ENCODE results near the gene PER1.

PER1 gene

GRCh38 chr17:8140065-8141029 is 11.9 kb downstream of the PER1 start:
- no peak for DNase-seq

GRCh38 chr17:8138672-8139371 is 13.4 kb downstream of the PER1 start:
- DNase-seq = peak; percentile 98

GRCh38 chr17:8138374-8138671 is 13.9 kb downstream of the PER1 start:
- no peak for DNase-seq

- DNase-seq = no peak
These were observed 14.4 kb downstream of the PER1 start for GRCh38 chr17:8137645-8138373.

GRCh38 chr17:8133941-8134340 is 18.3 kb downstream of the PER1 start:
- no peak for DNase-seq

GRCh38 chr17:8133399-8133798 is 18.8 kb downstream of the PER1 start:
- no peak for DNase-seq

GRCh38 chr17:8131844-8132441 is 20.3 kb downstream of the PER1 start:
- no peak for DNase-seq

GRCh38 chr17:8128125-8128784 is 23.9 kb downstream of the PER1 start:
- DNase-seq = no peak

GRCh38 chr17:8126491-8127066 is 25.6 kb downstream of the PER1 start:
- peak; percentile 58 for DNase-seq

GRCh38 chr17:8125947-8126490 is 26.2 kb downstream of the PER1 start:
- DNase-seq = peak; percentile 36

GRCh38 chr17:8125154-8125946 is 26.9 kb downstream of the PER1 start:
- peak; percentile 93 for DNase-seq

GRCh38 chr17:8124350-8125153 is 27.7 kb downstream of the PER1 start:
- peak; percentile 53 for DNase-seq

- DNase-seq = no peak
These were observed 28.4 kb downstream of the PER1 start, which contains the start of gene HES7 for GRCh38 chr17:8123695-8124349. HES7 (minus strand) TSS chr17:8124106; CDS start chr17:8124084, 22 bp downstream.

- peak; percentile 64 for DNase-seq
These were observed 29.1 kb downstream of the PER1 start for GRCh38 chr17:8122924-8123694.

- peak; percentile 45 for DNase-seq
These were observed 29.7 kb downstream of the PER1 start for GRCh38 chr17:8122422-8122923.

- DNase-seq = peak; percentile 68
These were observed 30.4 kb downstream of the PER1 start for GRCh38 chr17:8121681-8122421.

- DNase-seq = no peak
These were observed 30.9 kb downstream of the PER1 start for GRCh38 chr17:8121407-8121680.

Measured in activated CD4-positive, alpha-beta T cell treated with anti-CD3 and anti-CD28 coated beads for 48 hours (primary cell).